Astrocyte (in vitro differentiated cells and primary cell): ENCODE results near the gene ARNT2. TPM values are rescaled to one million over a fixed set of nuclear protein-coding genes. Genes with fewer than 3 reads are reported as not detected.

Experiments used
- DNase-seq: peaks from one replicate; pipeline ENCODE4 v3.0.0-alpha.2; 2010; ENCODE audit warnings: low read depth
- FAIRE-seq: peaks from 2 replicates; lab custom pipeline; 2011; peaks lifted over from hg19 to GRCh38; lab: Jason Lieb, UNC
- H2AFZ ChIP-seq: 2 replicates; pipeline ENCODE4 v1.6.0; 2012; ENCODE audit warnings: low read depth, low read length, inconsistent platforms
- H3K27ac ChIP-seq: 2 replicates; pipeline ENCODE4 v1.5.1; 2011; ENCODE audit warnings: low read depth, low read length, inconsistent platforms
- H3K27me3 ChIP-seq: 2 replicates; pipeline ENCODE4 v1.6.0; 2011; ENCODE audit warnings: low read length, inconsistent platforms; ENCODE audit not compliant: insufficient read depth
- H3K36me3 ChIP-seq: 2 replicates; pipeline ENCODE4 v1.5.1; 2011; ENCODE audit warnings: low read length, inconsistent platforms; ENCODE audit not compliant: insufficient read depth
- H3K4me1 ChIP-seq: 2 replicates; pipeline ENCODE4 v1.5.1; 2011; ENCODE audit warnings: low read length, inconsistent platforms; ENCODE audit not compliant: insufficient read depth
- H3K4me2 ChIP-seq: 2 replicates; pipeline ENCODE4 v1.6.0; 2012; ENCODE audit warnings: low read length, inconsistent platforms
- H3K4me3 ChIP-seq: 2 replicates; pipeline ENCODE4 v1.5.1; 2011; ENCODE audit warnings: low read depth, mild to moderate bottlenecking, low read length, inconsistent platforms; ENCODE audit not compliant: insufficient read depth
- H3K79me2 ChIP-seq: 2 replicates; pipeline ENCODE4 v1.6.0; 2012; ENCODE audit warnings: mild to moderate bottlenecking, low read length, inconsistent platforms; ENCODE audit not compliant: insufficient read depth
- H3K9ac ChIP-seq: 2 replicates; pipeline ENCODE4 v1.6.0; 2012; ENCODE audit warnings: mild to moderate bottlenecking, low read length, inconsistent platforms
- H3K9me3 ChIP-seq: 2 replicates; pipeline ENCODE4 v1.5.1; 2012; ENCODE audit warnings: low read depth, mild to moderate bottlenecking, low read length, inconsistent platforms; ENCODE audit not compliant: insufficient read depth
- H4K20me1 ChIP-seq: 2 replicates; pipeline ENCODE4 v1.6.0; 2012; ENCODE audit warnings: low read length, inconsistent platforms; ENCODE audit not compliant: insufficient read depth
- H3K27ac Mint-ChIP-seq: one replicate; pipeline ENCODE4 v1.8.0; 2021; ENCODE audit warnings: mild to moderate bottlenecking, mixed read lengths; ENCODE audit not compliant: unreplicated experiment
- H3K27me3 Mint-ChIP-seq: one replicate; pipeline ENCODE4 v1.8.0; 2021; ENCODE audit warnings: low read depth, mixed read lengths; ENCODE audit not compliant: unreplicated experiment
- H3K36me3 Mint-ChIP-seq: one replicate; pipeline ENCODE4 v1.8.0; 2021; ENCODE audit warnings: low read depth, mixed read lengths; ENCODE audit not compliant: unreplicated experiment
- H3K4me1 Mint-ChIP-seq: one replicate; pipeline ENCODE4 v1.8.0; 2021; ENCODE audit warnings: low read depth, mixed read lengths; ENCODE audit not compliant: unreplicated experiment
- H3K4me3 Mint-ChIP-seq: one replicate; pipeline ENCODE4 v1.8.0; 2021; ENCODE audit warnings: mild to moderate bottlenecking, moderate library complexity, mixed read lengths; ENCODE audit not compliant: unreplicated experiment
- H3K9me3 Mint-ChIP-seq: one replicate; pipeline ENCODE4 v1.8.0; 2021; ENCODE audit warnings: mild to moderate bottlenecking, mixed read lengths; ENCODE audit not compliant: unreplicated experiment
- CTCF ChIP-seq: IDR thresholded peaks from 2 replicates; pipeline ENCODE4 v1.5.1; 2011; ENCODE audit warnings: low read depth, mild to moderate bottlenecking, inconsistent platforms, low read length, moderate library complexity; ENCODE audit not compliant: insufficient read depth
- EZH2 ChIP-seq: IDR thresholded peaks from 2 replicates; pipeline ENCODE4 v1.6.1; 2012; ENCODE audit warnings: mild to moderate bottlenecking, low read length, inconsistent platforms; ENCODE audit not compliant: insufficient read depth
- total RNA-seq: library from RNA; stranded (reverse); gene quantifications from 2 replicates; pipeline ENCODE4 v1.2.1, GENCODE V29; 2021

Gene ARNT2
- total RNA-seq, 1 donor from 2014 or later: 3.5 TPM

- no peak for FAIRE-seq
- H3K36me3 Mint-ChIP-seq: peaks cover 3% of the 10 kb centered on the region
These were observed 164.1 kb downstream of the ARNT2 start for GRCh38 chr15:80568298-80568697.

GRCh38 chr15:80568876-80569605, 164.9 kb downstream of the ARNT2 start:
- Mint-ChIP-seq H3K36me3 (peaks cover 3% of the 10 kb centered on the region), H3K4me1 (peaks cover 13% of the 10 kb centered on the region), H3K4me3 (no peak overlapping the region), H3K27me3 (peaks cover 2% of the 10 kb centered on the region), H3K27ac (no peak overlapping the region), H3K9me3 (no peaks in the 10 kb centered on the region)
- Histone ChIP-seq H4K20me1 (no peaks in the 10 kb centered on the region), H3K36me3 (no peaks in the 10 kb centered on the region), H3K4me3 (no peak overlapping the region), H3K9ac (peak overlapping the region; percentile 59), H3K79me2 (no peaks in the 10 kb centered on the region), H3K4me1 (peaks cover 22% of the 10 kb centered on the region), H3K27me3 (no peaks in the 10 kb centered on the region), H3K27ac (peak overlapping the region; percentile 69), H3K9me3 (no peaks in the 10 kb centered on the region), H3K4me2 (peak overlapping the region; percentile 56), H2AFZ (no peak overlapping the region)
- FAIRE-seq (no peak), DNase-seq (no peak)
- no peak for TF ChIP-seq EZH2
- no peak for TF ChIP-seq CTCF

More at GRCh38 chr15:80568298-80568697, 164.1 kb downstream of the ARNT2 start:
- H3K4me3 Mint-ChIP-seq: no peak overlapping the region
- H3K79me2 ChIP-seq: no peaks in the 10 kb centered on the region
- peak; percentile 82 for DNase-seq
- peak overlapping the region; percentile 69 for H3K27ac ChIP-seq
- H3K9me3 ChIP-seq: no peaks in the 10 kb centered on the region
- no peak overlapping the region for H3K4me3 ChIP-seq
- H3K9ac ChIP-seq: peak overlapping the region; percentile 59
- no peaks in the 10 kb centered on the region for H3K9me3 Mint-ChIP-seq
- TF ChIP-seq CTCF (no peak), EZH2 (no peak)
- peak overlapping the region; percentile 15 for H2AFZ ChIP-seq
- H3K27me3 ChIP-seq: no peaks in the 10 kb centered on the region
- H4K20me1 ChIP-seq: no peaks in the 10 kb centered on the region
- H3K4me1 Mint-ChIP-seq: peaks cover 13% of the 10 kb centered on the region
- peak overlapping the region; percentile 56 for H3K4me2 ChIP-seq
- peaks cover 22% of the 10 kb centered on the region for H3K4me1 ChIP-seq
- H3K36me3 ChIP-seq: no peaks in the 10 kb centered on the region
- H3K27ac Mint-ChIP-seq: no peak overlapping the region
- H3K27me3 Mint-ChIP-seq: peaks cover 5% of the 10 kb centered on the region

GRCh38 chr15:80569656-80570055, 165.5 kb downstream of the ARNT2 start:
- H3K27me3 ChIP-seq: no peaks in the 10 kb centered on the region
- no peak overlapping the region for H3K4me2 ChIP-seq
- no peaks in the 10 kb centered on the region for H3K9me3 ChIP-seq
- peaks cover 13% of the 10 kb centered on the region for H3K4me1 Mint-ChIP-seq
- DNase-seq: no peak
- H3K4me3 Mint-ChIP-seq: no peak overlapping the region
- H3K4me3 ChIP-seq: no peak overlapping the region
- no peaks in the 10 kb centered on the region for H3K36me3 ChIP-seq
- H3K4me1 ChIP-seq: peaks cover 22% of the 10 kb centered on the region
- H3K27ac ChIP-seq: no peak overlapping the region
- FAIRE-seq: no peak
- H4K20me1 ChIP-seq: no peaks in the 10 kb centered on the region
- no peak overlapping the region for H2AFZ ChIP-seq
- H3K36me3 Mint-ChIP-seq: peaks cover 3% of the 10 kb centered on the region
- no peak for TF ChIP-seq EZH2
- TF ChIP-seq CTCF: no peak
- H3K79me2 ChIP-seq: no peaks in the 10 kb centered on the region
- no peak overlapping the region for H3K27ac Mint-ChIP-seq
- H3K9me3 Mint-ChIP-seq: no peaks in the 10 kb centered on the region
- no peak overlapping the region for H3K9ac ChIP-seq
- H3K27me3 Mint-ChIP-seq: peaks cover 3% of the 10 kb centered on the region
